ENCODE measurements around the gene SUSD4. TPM values are rescaled to one million over a fixed set of nuclear protein-coding genes. Genes with fewer than 3 reads are reported as not detected.

The SUSD4 gene
- total RNA-seq, 1 donor from 2014 or later, result 7.0 TPM

DNA sequence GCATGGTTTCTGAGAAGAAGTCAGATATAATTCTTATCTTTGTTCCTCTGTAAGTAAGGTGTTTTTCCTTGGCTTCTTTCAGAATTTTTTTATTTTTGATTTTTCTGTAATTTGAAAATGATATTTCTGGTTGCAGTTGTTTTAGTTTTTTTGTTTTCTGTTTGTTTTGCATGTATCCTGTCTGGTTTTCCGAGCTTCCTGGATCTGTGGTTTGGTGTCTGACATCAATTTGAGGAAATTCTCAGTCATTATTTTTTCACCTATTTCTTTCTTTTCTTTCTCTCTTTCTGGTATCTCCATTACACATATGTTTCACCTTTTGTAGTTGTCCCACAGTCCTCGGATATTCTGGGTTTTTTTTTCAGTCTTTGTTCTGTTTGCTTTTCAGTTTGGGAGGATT, 123.9 kb downstream of the SUSD4 start:
- Mint-ChIP-seq H3K27ac (no peak overlapping the region), H3K9me3 (peaks cover 8% of the 10 kb centered on the region), H3K4me3 (no peak overlapping the region), H3K27me3 (no peaks in the 10 kb centered on the region), H3K36me3 (no peaks in the 10 kb centered on the region), H3K4me1 (ENCODE audit: unreplicated experiment) (no peaks in the 10 kb centered on the region)
- DNase-seq (ENCODE audit: extremely low spot score, unreplicated experiment), result no peak
- TF ChIP-seq, protein P1, sequence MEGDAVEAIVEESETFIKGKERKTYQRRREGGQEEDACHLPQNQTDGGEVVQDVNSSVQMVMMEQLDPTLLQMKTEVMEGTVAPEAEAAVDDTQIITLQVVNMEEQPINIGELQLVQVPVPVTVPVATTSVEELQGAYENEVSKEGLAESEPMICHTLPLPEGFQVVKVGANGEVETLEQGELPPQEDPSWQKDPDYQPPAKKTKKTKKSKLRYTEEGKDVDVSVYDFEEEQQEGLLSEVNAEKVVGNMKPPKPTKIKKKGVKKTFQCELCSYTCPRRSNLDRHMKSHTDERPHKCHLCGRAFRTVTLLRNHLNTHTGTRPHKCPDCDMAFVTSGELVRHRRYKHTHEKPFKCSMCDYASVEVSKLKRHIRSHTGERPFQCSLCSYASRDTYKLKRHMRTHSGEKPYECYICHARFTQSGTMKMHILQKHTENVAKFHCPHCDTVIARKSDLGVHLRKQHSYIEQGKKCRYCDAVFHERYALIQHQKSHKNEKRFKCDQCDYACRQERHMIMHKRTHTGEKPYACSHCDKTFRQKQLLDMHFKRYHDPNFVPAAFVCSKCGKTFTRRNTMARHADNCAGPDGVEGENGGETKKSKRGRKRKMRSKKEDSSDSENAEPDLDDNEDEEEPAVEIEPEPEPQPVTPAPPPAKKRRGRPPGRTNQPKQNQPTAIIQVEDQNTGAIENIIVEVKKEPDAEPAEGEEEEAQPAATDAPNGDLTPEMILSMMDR (conservative IDR thresholded peaks at IDR 0.05), result no peak

DNA sequence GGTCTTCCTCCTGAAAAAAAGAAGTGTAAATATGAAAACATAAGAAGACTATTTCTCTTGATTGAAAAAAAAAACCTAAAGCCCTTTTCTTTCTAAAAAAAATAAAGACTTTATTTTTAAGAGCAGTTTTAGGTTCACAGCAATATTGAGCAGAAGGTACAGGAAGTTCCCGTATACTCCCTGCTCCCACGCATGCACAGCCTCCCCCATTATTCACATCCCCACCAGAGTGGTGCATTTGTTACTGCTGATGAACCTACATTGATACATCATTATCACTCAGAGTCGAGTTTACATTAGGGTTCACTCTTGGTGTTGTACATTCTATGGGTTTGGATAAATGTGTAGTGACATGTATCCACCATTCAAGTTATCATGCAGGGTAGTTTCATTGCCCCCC, 128.9 kb downstream of the SUSD4 start:
- Mint-ChIP-seq H3K4me1 (ENCODE audit: unreplicated experiment) (peaks cover 7% of the 10 kb centered on the region), H3K27me3 (peaks cover 3% of the 10 kb centered on the region), H3K36me3 (no peaks in the 10 kb centered on the region), H3K27ac (no peak overlapping the region), H3K9me3 (peaks cover 8% of the 10 kb centered on the region), H3K4me3 (no peak overlapping the region)
- TF ChIP-seq, protein P1 (conservative IDR thresholded peaks at IDR 0.05), result no peak
- DNase-seq (ENCODE audit: extremely low spot score, unreplicated experiment), result peak; percentile 6

DNA sequence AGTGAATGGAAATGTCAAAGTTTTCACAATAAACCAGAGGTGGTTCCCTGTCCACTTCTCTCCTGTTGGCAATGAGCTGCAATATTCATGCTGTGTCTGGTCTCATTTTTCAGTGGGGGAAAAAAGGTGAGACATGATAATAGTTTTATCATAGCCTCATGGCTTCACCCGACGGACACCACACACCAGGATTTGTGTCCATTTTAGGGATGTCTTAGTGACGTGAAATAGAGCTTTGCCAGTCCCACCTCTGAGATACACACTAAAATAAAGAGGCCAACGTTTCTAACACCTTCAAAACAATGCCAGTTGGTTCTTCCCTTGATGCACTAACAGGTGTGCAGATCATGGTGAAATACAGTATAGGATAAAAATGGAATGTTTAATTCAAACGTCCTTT, 129.4 kb downstream of the SUSD4 start:
- no peaks in the 10 kb centered on the region for H3K36me3 Mint-ChIP-seq
- DNase-seq (ENCODE audit: extremely low spot score, unreplicated experiment), result no peak
- H3K27me3 Mint-ChIP-seq, result peaks cover 3% of the 10 kb centered on the region
- peaks cover 7% of the 10 kb centered on the region for H3K4me1 Mint-ChIP-seq (ENCODE audit: unreplicated experiment)
- H3K27ac Mint-ChIP-seq, result no peak overlapping the region
- TF ChIP-seq, protein P1 (conservative IDR thresholded peaks at IDR 0.05), result no peak
- H3K9me3 Mint-ChIP-seq, result peaks cover 8% of the 10 kb centered on the region
- no peak overlapping the region for H3K4me3 Mint-ChIP-seq

DNA sequence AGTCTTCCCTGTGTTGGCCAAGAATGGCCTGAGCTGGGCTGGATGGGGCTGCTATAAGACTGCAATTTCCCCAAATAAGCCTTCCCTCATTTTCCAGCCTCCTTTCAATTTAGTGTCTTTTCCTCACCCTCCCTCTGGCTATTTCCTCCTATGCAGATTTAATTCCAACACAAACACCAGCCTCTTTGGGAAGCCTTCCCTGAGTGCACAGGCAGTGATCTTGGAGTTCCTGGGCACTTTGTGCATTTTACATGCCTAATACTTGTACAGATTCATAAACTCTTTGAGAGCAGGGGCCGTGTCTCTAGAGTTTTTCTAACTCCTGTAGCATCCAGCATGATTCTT, 129.8 kb downstream of the SUSD4 start:
- no peak overlapping the region for H3K27ac Mint-ChIP-seq
- H3K36me3 Mint-ChIP-seq, result no peaks in the 10 kb centered on the region
- TF ChIP-seq, protein P1 (conservative IDR thresholded peaks at IDR 0.05), result no peak
- peaks cover 7% of the 10 kb centered on the region for H3K4me1 Mint-ChIP-seq (ENCODE audit: unreplicated experiment)
- no peak overlapping the region for H3K4me3 Mint-ChIP-seq
- peaks cover 3% of the 10 kb centered on the region for H3K27me3 Mint-ChIP-seq
- DNase-seq (ENCODE audit: extremely low spot score, unreplicated experiment), result no peak
- H3K9me3 Mint-ChIP-seq, result peaks cover 8% of the 10 kb centered on the region

DNA sequence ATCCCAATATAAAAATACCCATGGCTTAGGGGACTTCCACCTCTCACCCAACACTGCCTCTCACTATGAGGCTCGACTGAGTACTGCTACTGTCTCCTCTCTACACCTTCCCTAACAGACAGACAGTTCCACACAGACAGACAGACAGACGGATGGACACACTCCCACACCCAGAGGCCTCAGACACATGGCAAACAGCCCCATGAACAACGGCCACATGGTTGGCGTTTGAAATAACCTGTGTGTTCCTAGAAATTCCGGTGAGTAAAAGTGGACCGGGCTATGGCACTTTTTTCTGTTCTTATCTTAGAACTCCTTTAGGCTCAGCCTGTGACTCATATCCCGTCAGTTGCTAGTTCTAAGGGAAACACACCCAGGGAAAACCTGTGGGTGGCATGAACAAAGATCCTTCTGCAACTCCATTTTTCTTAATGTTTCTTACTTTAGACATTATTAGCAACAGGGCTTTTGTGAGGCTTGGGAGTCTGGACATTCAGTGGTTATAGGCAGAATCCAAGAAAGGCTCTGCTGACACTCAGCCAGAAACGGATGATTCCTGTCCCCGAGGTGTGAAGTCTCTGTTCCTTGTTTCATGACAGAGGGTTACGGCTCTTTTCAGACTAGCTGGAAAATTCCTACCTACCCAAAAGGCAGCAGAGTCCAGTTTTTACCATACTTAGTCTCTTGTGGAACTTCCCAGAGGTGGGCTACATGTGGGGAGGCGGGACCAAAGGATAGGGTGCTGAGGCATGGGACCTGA, 130.4 kb downstream of the SUSD4 start:
- Mint-ChIP-seq H3K36me3 (no peaks in the 10 kb centered on the region), H3K9me3 (peaks cover 8% of the 10 kb centered on the region), H3K4me1 (ENCODE audit: unreplicated experiment) (peaks cover 7% of the 10 kb centered on the region), H3K4me3 (no peak overlapping the region), H3K27ac (no peak overlapping the region), H3K27me3 (peaks cover 3% of the 10 kb centered on the region)
- no peak for DNase-seq (ENCODE audit: extremely low spot score, unreplicated experiment)
- TF ChIP-seq, protein P1 (conservative IDR thresholded peaks at IDR 0.05), result no peak

All from type B pancreatic cell (in vitro differentiated cells).